Smooth muscle cell (in vitro differentiated cells): ENCODE data around the gene GRAMD2B. TPM values are rescaled to one million over a fixed set of nuclear protein-coding genes. Genes with fewer than 3 reads are reported as not detected.

ENCODE experiments used
- DNase-seq: peaks from one replicate; lab custom pipeline; 2025; ENCODE audit not compliant: unreplicated experiment; lab: John Stamatoyannopoulos, UW
- H2AFZ ChIP-seq: fragments of 200-600 bp; sonication (generic); 2 replicates; pipeline ENCODE4 v1.6.0; 2016; ENCODE audit warnings: antibody characterized with exemption, low read depth, mild to moderate bottlenecking
- H3F3A ChIP-seq: fragments of 200-600 bp; sonication (generic); 2 replicates; pipeline ENCODE4 v1.6.0; 2017; ENCODE audit warnings: antibody characterized with exemption, low read depth
- H3K27ac ChIP-seq: fragments of 200-600 bp; sonication (generic); 2 replicates; pipeline ENCODE4 v1.5.1; 2016; ENCODE audit warnings: low read depth, mild to moderate bottlenecking
- H3K27me3 ChIP-seq: fragments of 200-600 bp; sonication (generic); 2 replicates; pipeline ENCODE4 v1.6.1; 2016; ENCODE audit warnings: low read depth, mild to moderate bottlenecking
- H3K36me3 ChIP-seq: fragments of 200-600 bp; sonication (generic); 2 replicates; pipeline ENCODE4 v1.5.1; 2016; ENCODE audit warnings: low read depth
- H3K4me1 ChIP-seq: fragments of 200-600 bp; sonication (generic); 2 replicates; pipeline ENCODE4 v1.5.1; 2016; ENCODE audit warnings: low read depth
- H3K4me2 ChIP-seq: fragments of 200-600 bp; sonication (generic); 2 replicates; pipeline ENCODE4 v1.6.0; 2016; ENCODE audit warnings: mild to moderate bottlenecking
- H3K4me3 ChIP-seq: fragments of 200-600 bp; sonication (generic); 2 replicates; pipeline ENCODE4 v1.5.1; 2016; ENCODE audit warnings: mild to moderate bottlenecking
- H3K79me2 ChIP-seq: fragments of 200-600 bp; sonication (generic); 2 replicates; pipeline ENCODE4 v1.6.0; 2016; ENCODE audit warnings: low read depth, mild to moderate bottlenecking
- H3K9ac ChIP-seq: fragments of 200-600 bp; sonication (generic); 2 replicates; pipeline ENCODE4 v1.6.0; 2016; ENCODE audit warnings: low read depth
- H3K9me3 ChIP-seq: fragments of 200-600 bp; sonication (generic); replicated peaks from 2 replicates; pipeline ENCODE4 v1.5.1; 2016; ENCODE audit warnings: low read depth
- H4K20me1 ChIP-seq: fragments of 200-600 bp; sonication (generic); 2 replicates; pipeline ENCODE4 v1.6.0; 2016; ENCODE audit warnings: low read depth
- WGBS: methylation state at CpG from one replicate; pipeline ENCODE4 v1.1.7; 2016; ENCODE audit warnings: low lambda C conversion rate; 5-methylcytosine and 5-hydroxymethylcytosine counted together
- polyA plus RNA-seq: library from polyadenylated mRNA; unstranded; fragments of >200 nt; fragmentation: Nextera tagmentation; extraction: Ambion mirVana; gene quantifications from 2 replicates; pipeline ENCODE4 v1.2.1, GENCODE V29; 2016
- total RNA-seq: library from RNA; depleted of rRNA; stranded (reverse); fragments of >200 nt; gene quantifications from 2 replicates; pipeline ENCODE4 v1.2.3, GENCODE V29; 2014
- TF ChIP-seq, protein P1 (sequence below): fragments of 200-600 bp; sonication (generic); IDR thresholded peaks from 2 replicates; pipeline ENCODE4 v1.5.1; 2017; ENCODE audit warnings: borderline replicate concordance, mild to moderate bottlenecking, antibody characterized with exemption; ENCODE audit not compliant: insufficient read depth, poor library complexity, severe bottlenecking

Gene GRAMD2B
- total and polyA plus RNA-seq, 2 experiments from 2014 or later = 8.7 to 27.3 TPM

- no peak for DNase-seq
- Histone ChIP-seq H3F3A (no peaks in the 10 kb centered on the region), H3K27me3 (no peaks in the 10 kb centered on the region)
Observed at GRCh38 chr5:126390051-126390450, 33.2 kb upstream of the GRAMD2B start.

DNA sequence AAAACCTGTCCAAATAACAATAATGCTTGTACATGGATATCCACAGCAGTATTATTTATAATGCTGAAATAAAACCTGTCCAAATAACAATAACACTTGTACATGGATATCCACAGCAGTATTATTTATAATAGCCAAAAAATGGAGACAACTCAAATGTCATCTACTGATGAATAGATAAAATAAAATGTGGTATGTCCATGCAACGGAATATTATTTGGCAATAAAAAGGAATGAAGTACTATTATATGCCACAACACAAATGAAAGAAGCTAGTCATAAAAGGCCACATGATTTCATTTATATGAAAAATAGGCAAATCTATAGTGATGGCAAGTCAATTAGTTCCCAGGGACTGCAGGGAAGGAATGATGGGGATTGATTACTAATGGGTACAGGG, 31.8 kb upstream of the GRAMD2B start:
- TF ChIP-seq, protein P1, sequence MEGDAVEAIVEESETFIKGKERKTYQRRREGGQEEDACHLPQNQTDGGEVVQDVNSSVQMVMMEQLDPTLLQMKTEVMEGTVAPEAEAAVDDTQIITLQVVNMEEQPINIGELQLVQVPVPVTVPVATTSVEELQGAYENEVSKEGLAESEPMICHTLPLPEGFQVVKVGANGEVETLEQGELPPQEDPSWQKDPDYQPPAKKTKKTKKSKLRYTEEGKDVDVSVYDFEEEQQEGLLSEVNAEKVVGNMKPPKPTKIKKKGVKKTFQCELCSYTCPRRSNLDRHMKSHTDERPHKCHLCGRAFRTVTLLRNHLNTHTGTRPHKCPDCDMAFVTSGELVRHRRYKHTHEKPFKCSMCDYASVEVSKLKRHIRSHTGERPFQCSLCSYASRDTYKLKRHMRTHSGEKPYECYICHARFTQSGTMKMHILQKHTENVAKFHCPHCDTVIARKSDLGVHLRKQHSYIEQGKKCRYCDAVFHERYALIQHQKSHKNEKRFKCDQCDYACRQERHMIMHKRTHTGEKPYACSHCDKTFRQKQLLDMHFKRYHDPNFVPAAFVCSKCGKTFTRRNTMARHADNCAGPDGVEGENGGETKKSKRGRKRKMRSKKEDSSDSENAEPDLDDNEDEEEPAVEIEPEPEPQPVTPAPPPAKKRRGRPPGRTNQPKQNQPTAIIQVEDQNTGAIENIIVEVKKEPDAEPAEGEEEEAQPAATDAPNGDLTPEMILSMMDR = no peak
- no peaks in the 10 kb centered on the region for H3K9me3 ChIP-seq
- no peak overlapping the region for H2AFZ ChIP-seq
- no peak for DNase-seq
- no peak overlapping the region for H3K27ac ChIP-seq
- 97% methylated on average over 1 of the region's 1 CpG for WGBS
- H3K79me2 ChIP-seq = no peaks in the 10 kb centered on the region
- no peak overlapping the region for H3K4me3 ChIP-seq
- no peaks in the 10 kb centered on the region for H3K27me3 ChIP-seq
- no peak overlapping the region for H3K9ac ChIP-seq
- no peaks in the 10 kb centered on the region for H3F3A ChIP-seq
- no peaks in the 10 kb centered on the region for H4K20me1 ChIP-seq
- no peak overlapping the region for H3K4me2 ChIP-seq
- H3K4me1 ChIP-seq = no peaks in the 10 kb centered on the region
- H3K36me3 ChIP-seq = no peaks in the 10 kb centered on the region

More at GRCh38 chr5:126390051-126390450, 33.2 kb upstream of the GRAMD2B start:
- H3K4me2 ChIP-seq = no peak overlapping the region
- no peaks in the 10 kb centered on the region for H4K20me1 ChIP-seq
- no peaks in the 10 kb centered on the region for H3K36me3 ChIP-seq
- TF ChIP-seq, protein P1 = no peak
- no peak overlapping the region for H3K9ac ChIP-seq
- H3K9me3 ChIP-seq = no peaks in the 10 kb centered on the region
- no peak overlapping the region for H2AFZ ChIP-seq
- no peaks in the 10 kb centered on the region for H3K79me2 ChIP-seq
- no peak overlapping the region for H3K27ac ChIP-seq
- no peak overlapping the region for H3K4me3 ChIP-seq
- H3K4me1 ChIP-seq = peaks cover 1% of the 10 kb centered on the region

DNA sequence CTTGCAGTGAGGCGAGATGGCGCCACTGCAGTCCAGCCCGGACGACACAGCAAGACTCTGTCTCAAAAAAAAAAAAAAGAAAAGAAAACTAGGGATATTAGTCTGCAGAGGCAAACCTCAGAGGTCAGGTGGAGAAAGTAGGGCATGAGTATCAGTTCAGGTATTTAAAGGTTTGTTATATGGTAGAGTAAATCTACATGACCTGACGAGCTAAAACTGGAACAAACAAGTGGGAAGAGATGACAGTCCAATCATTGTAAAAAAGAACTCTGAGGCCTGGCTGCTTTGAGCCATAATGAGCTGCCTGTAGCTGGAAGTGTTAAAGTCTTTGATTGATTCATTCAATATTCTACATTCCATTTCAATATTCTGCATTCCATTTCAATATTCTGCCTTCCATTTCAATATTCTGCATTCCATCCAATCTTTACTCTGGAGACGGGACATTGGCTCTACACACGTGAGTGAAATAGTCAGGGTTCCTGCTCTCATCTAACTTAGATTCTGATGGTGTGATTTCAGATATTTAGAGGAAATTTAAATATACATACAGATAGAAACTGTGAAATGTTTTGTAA, 28.9 kb upstream of the GRAMD2B start:
- Histone ChIP-seq H3K79me2 (no peaks in the 10 kb centered on the region), H3K4me1 (no peaks in the 10 kb centered on the region), H4K20me1 (no peaks in the 10 kb centered on the region), H3K9ac (peak overlapping the region; percentile 43), H3K4me3 (no peak overlapping the region), H2AFZ (peak overlapping the region; percentile 41), H3K36me3 (no peaks in the 10 kb centered on the region), H3K27me3 (no peaks in the 10 kb centered on the region), H3K9me3 (no peaks in the 10 kb centered on the region), H3K27ac (peak overlapping the region; percentile 74), H3K4me2 (peak overlapping the region; percentile 19), H3F3A (no peaks in the 10 kb centered on the region)
- TF ChIP-seq, protein P1 = no peak
- 76% methylated on average over 7 of the region's 7 CpGs for WGBS
- DNase-seq = no peak

GRCh38 chr5:126395198-126395597, 28.0 kb upstream of the GRAMD2B start:
- H3K9me3 ChIP-seq = peaks cover 7% of the 10 kb centered on the region
- H3K79me2 ChIP-seq = no peaks in the 10 kb centered on the region
- WGBS = 63% methylated on average over 2 of the region's 2 CpGs
- TF ChIP-seq, protein P1 = no peak
- H3K4me2 ChIP-seq = peak overlapping the region; percentile 19
- H3K4me3 ChIP-seq = no peak overlapping the region
- no peak overlapping the region for H2AFZ ChIP-seq
- H3K27ac ChIP-seq = peak overlapping the region; percentile 74
- no peaks in the 10 kb centered on the region for H3F3A ChIP-seq
- DNase-seq = no peak
- H3K9ac ChIP-seq = no peak overlapping the region
- H3K27me3 ChIP-seq = no peaks in the 10 kb centered on the region
- no peaks in the 10 kb centered on the region for H4K20me1 ChIP-seq
- no peaks in the 10 kb centered on the region for H3K36me3 ChIP-seq
- no peaks in the 10 kb centered on the region for H3K4me1 ChIP-seq
